Measurements from ENCODE around the gene ITGA6. TPM values are rescaled to one million over a fixed set of nuclear protein-coding genes. Genes with fewer than 3 reads are reported as not detected.
"Not testable (repeated sequence)": the region's sequence is repeated elsewhere in the genome, so short reads cannot be mapped to it uniquely, and the experiment has no call there.

The ITGA6 gene
- total and polyA plus RNA-seq, 7 donors = 16.4 to 46.5 (median 25.9) TPM

- ATAC-seq = no peak
- Histone ChIP-seq H3K4me1 (no peaks in the 10 kb centered on the region), H3K9me3 (no peaks in the 10 kb centered on the region), H3K27me3 (ENCODE audit: insufficient read depth in 3 of 3, low read length in 2 of 3) (no peaks in the 10 kb centered on the region), H3K27ac (no peak overlapping the region), H3K4me3 (no peak overlapping the region), H3K36me3 (ENCODE audit: insufficient read depth in 1 of 2, low read depth in 1 of 2) (no peaks in the 10 kb centered on the region)
- intact Hi-C loops (cut with DNase I) = no loop called here
- 81 to 94% (median 94%) methylated on average over 2 of the region's 2 CpGs for WGBS, 3 donors
- TF ChIP-seq, protein P1, sequence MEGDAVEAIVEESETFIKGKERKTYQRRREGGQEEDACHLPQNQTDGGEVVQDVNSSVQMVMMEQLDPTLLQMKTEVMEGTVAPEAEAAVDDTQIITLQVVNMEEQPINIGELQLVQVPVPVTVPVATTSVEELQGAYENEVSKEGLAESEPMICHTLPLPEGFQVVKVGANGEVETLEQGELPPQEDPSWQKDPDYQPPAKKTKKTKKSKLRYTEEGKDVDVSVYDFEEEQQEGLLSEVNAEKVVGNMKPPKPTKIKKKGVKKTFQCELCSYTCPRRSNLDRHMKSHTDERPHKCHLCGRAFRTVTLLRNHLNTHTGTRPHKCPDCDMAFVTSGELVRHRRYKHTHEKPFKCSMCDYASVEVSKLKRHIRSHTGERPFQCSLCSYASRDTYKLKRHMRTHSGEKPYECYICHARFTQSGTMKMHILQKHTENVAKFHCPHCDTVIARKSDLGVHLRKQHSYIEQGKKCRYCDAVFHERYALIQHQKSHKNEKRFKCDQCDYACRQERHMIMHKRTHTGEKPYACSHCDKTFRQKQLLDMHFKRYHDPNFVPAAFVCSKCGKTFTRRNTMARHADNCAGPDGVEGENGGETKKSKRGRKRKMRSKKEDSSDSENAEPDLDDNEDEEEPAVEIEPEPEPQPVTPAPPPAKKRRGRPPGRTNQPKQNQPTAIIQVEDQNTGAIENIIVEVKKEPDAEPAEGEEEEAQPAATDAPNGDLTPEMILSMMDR (IDR thresholded peaks at IDR 0.05) = no peak
- DNase-seq = no peak
These were observed 118.2 kb downstream of the ITGA6 start for GRCh38 chr2:172545408-172546075.

- DNase-seq (no peak), ATAC-seq (no peak)
- intact Hi-C loops (cut with DNase I) = no loop called here
- Histone ChIP-seq H3K27me3 (ENCODE audit: insufficient read depth in 3 of 3, low read length in 2 of 3) (no peaks in the 10 kb centered on the region), H3K9me3 (no peaks in the 10 kb centered on the region), H3K4me3 (no peak overlapping the region), H3K4me1 (no peaks in the 10 kb centered on the region), H3K36me3 (ENCODE audit: insufficient read depth in 1 of 2, low read depth in 1 of 2) (no peaks in the 10 kb centered on the region), H3K27ac (no peak overlapping the region)
- TF ChIP-seq, protein P1 (IDR thresholded peaks at IDR 0.05) = no peak
- WGBS, 3 donors = 95 to 100% (median 97%) methylated on average over 1 of the region's 1 CpG
These were observed 121.7 kb downstream of the ITGA6 start for GRCh38 chr2:172549131-172549530.

DNA sequence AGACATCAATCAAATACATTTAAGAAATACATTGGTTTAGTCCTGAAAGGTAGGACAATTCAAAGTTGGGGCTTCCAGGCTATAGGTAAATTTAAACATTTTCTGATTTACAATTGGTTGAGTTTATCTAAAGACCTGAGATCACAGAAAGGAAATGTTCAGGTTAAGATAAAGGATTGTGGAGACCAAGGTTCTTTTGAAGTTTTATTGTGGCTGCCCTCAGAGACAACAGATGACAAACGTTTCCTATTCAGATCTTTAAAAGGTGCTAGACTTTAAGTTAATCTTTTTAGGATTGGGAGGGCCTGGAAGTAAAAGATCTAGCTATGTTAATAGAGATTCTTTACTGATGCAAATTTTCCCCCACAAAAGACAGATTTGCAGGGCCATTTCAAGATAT is 122.4 kb downstream of the ITGA6 start:
- DNase-seq; H3K27ac ChIP-seq; intact Hi-C loops (cut with DNase I); ATAC-seq; H3K36me3 ChIP-seq (ENCODE audit: insufficient read depth in 1 of 2, low read depth in 1 of 2); H3K9me3 ChIP-seq; H3K4me3 ChIP-seq; H3K4me1 ChIP-seq; H3K27me3 ChIP-seq (ENCODE audit: insufficient read depth in 3 of 3, low read length in 2 of 3): not testable (repeated sequence)
- WGBS, 3 donors = 53 to 73% (median 59%) methylated on average over 1 of the region's 1 CpG

DNA sequence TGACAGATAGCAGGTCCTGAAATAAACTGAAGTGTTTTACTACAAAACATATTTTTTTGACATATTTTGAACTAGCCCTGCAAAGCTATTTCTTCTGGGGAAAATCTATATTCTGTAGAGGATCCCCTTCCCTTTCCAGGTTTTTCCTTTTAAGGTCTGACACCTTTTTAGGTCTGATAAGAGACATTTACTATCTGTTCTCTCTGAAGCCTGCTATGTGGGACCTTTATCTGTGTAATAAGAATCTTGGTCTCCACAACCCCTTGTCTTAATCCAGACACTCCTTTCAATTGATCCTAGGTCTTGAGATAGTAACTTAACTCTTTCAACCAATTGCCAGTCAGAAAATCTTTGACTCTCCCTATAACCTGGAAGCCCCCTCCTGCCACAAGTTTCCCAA is 123.0 kb downstream of the ITGA6 start:
- Histone ChIP-seq H3K27me3 (ENCODE audit: insufficient read depth in 3 of 3, low read length in 2 of 3) (no peaks in the 10 kb centered on the region), H3K9me3 (no peaks in the 10 kb centered on the region), H3K27ac (no peak overlapping the region), H3K4me3 (no peak overlapping the region), H3K4me1 (no peaks in the 10 kb centered on the region), H3K36me3 (ENCODE audit: insufficient read depth in 1 of 2, low read depth in 1 of 2) (no peaks in the 10 kb centered on the region)
- DNase-seq = no peak
- no peak for ATAC-seq
- intact Hi-C loops (cut with DNase I) = no loop called here
- TF ChIP-seq, protein P1 (IDR thresholded peaks at IDR 0.05) = no peak

DNA sequence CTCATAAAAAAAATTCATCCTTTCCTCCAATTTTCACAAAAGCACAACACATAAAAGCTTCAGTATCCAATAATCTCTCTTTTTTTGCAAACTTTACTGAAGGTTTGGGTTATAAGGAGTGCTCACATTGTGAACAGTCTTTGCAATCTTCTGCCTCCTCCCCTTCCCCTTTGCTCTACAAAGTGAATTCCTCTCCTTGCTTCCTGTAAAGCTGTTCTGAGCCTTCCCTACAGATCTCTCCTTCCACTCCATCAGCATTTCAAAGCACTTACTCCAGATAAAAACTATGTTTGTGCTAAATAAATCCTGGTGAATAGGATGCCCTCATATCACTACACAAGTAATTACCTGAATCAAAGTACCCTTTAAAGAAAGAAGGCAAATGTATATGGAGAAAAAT is 123.9 kb downstream of the ITGA6 start:
- ATAC-seq (no peak), DNase-seq (no peak)
- TF ChIP-seq, protein P1 (IDR thresholded peaks at IDR 0.05) = no peak
- no peaks in the 10 kb centered on the region for H3K36me3 ChIP-seq (ENCODE audit: insufficient read depth in 1 of 2, low read depth in 1 of 2)
- H3K4me1 ChIP-seq = no peaks in the 10 kb centered on the region
- H3K27me3 ChIP-seq (ENCODE audit: insufficient read depth in 3 of 3, low read length in 2 of 3) = no peaks in the 10 kb centered on the region
- no peak overlapping the region for H3K4me3 ChIP-seq
- intact Hi-C loops (cut with DNase I) = no loop called here
- H3K27ac ChIP-seq = no peak overlapping the region
- no peaks in the 10 kb centered on the region for H3K9me3 ChIP-seq

Measured in psoas muscle (tissue), 8 donors.